Panc1 (cell line): ENCODE measurements around the gene GPR139. TPM values are rescaled to one million over a fixed set of nuclear protein-coding genes. Genes with fewer than 3 reads are reported as not detected.

Source experiments
- ATAC-seq: fragments of 200-7000 bp; cut with Tn5 transposase; 2 replicates; pipeline ENCODE4 v1.9.1; 2020; ENCODE audit warnings: mild to moderate bottlenecking, moderate library complexity
- BruUV-seq: library from RNA; stranded (reverse); fragments of 400-500 nt; replicated peaks from 2 replicates; lab custom pipeline; 2021; lab: Mats Ljungman, UMichigan
- CTCF ChIA-PET: fragments of 300-600 bp; sonication (Branson Sonifier 250); formaldehyde crosslinking; loops from one replicate; lab custom pipeline; 2022; ENCODE audit warnings: antibody characterized with exemption; lab: Charles Lee
- POLR2A ChIA-PET: fragments of 300-600 bp; sonication (Branson Sonifier 250); formaldehyde crosslinking; loops from one replicate; lab custom pipeline; 2022; ENCODE audit warnings: antibody characterized with exemption; lab: Charles Lee
- DNase-seq: peaks from one replicate; pipeline ENCODE4 v3.0.0-alpha.2; 2010; ENCODE audit warnings: low read depth, low spot score
- H3K27ac ChIP-seq: 2 replicates; pipeline ENCODE4 v1.5.1; 2011; ENCODE audit warnings: mild to moderate bottlenecking, low read length, inconsistent platforms
- H3K27me3 ChIP-seq: fragments of 200-500 bp; sonication (Bioruptor generic); 2 replicates; pipeline ENCODE4 v1.6.0; 2014; ENCODE audit warnings: low read length, inconsistent platforms; ENCODE audit not compliant: control insufficient read depth, insufficient read depth
- H3K36me3 ChIP-seq: fragments of 200-500 bp; sonication (Bioruptor generic); 2 replicates; pipeline ENCODE4 v1.5.1; 2014; ENCODE audit warnings: inconsistent platforms, mild to moderate bottlenecking, low read length, moderate library complexity; ENCODE audit not compliant: control insufficient read depth, insufficient read depth
- H3K4me1 ChIP-seq: 2 replicates; pipeline ENCODE4 v1.5.1; 2011; ENCODE audit warnings: inconsistent platforms, mild to moderate bottlenecking, low read length, moderate library complexity; ENCODE audit not compliant: control insufficient read depth, insufficient read depth
- H3K4me3 ChIP-seq, 2 experiments: 2 replicates each; pipeline ENCODE4 v1.5.1; 2011 to 2012; ENCODE audit warnings: low read depth in 2 of 2, low read length in 2 of 2, mild to moderate bottlenecking in 2 of 2, inconsistent platforms in 1 of 2, moderate library complexity in 1 of 2
- H3K9me3 ChIP-seq: fragments of 200-500 bp; sonication (Bioruptor generic); 2 replicates; pipeline ENCODE4 v1.5.1; 2014; ENCODE audit warnings: low read depth, mild to moderate bottlenecking, inconsistent platforms, low read length, moderate library complexity; ENCODE audit not compliant: control insufficient read depth, insufficient read depth
- CTCF ChIP-seq: fragments of 450-650 bp; IDR thresholded peaks from 2 replicates; pipeline ENCODE4 v1.5.1; 2017; ENCODE audit warnings: mild to moderate bottlenecking
- POLR2AphosphoS5 ChIP-seq: IDR thresholded peaks from 2 replicates; pipeline ENCODE4 v1.6.1; 2012; ENCODE audit warnings: mild to moderate bottlenecking, low read depth, low read length, moderate library complexity
- SIN3A ChIP-seq: IDR thresholded peaks from 2 replicates; pipeline ENCODE4 v1.6.1; 2012; ENCODE audit warnings: low read depth, mild to moderate bottlenecking, low read length, moderate library complexity, borderline replicate concordance; ENCODE audit not compliant: insufficient read depth
- TCF7L2 ChIP-seq: IDR thresholded peaks from 2 replicates; pipeline ENCODE4 v1.6.1; 2011; ENCODE audit warnings: mild to moderate bottlenecking, low read depth, low read length, inconsistent platforms
- in situ Hi-C: cut with HindIII; loops from 2 replicates; pipeline ENCODE4 v1.10.0; 2016; ENCODE audit warnings: low sequenced_read_pairs, low pct_unique_long_range_greater_than_20kb
- intact Hi-C: fragments of 100-400 bp; cut with micrococcal nuclease; formaldehyde crosslinking; loops from one replicate; pipeline ENCODE4 v1.10.0; 2022; ENCODE audit not compliant: unreplicated experiment
- total RNA-seq: library from RNA; stranded (reverse); gene quantifications from one replicate; pipeline ENCODE4 v1.2.1, GENCODE V29; 2021; ENCODE audit not compliant: unreplicated experiment
- TF ChIP-seq, protein P1 (sequence below), 2 experiments: IDR thresholded peaks; 2 replicates each; pipeline ENCODE4 v1.6.1; 2011 to 2012; ENCODE audit warnings: low read depth in 2 of 2, control low read depth in 1 of 2, low read length in 1 of 2, mild to moderate bottlenecking in 1 of 2, moderate library complexity in 1 of 2; ENCODE audit not compliant: insufficient read depth in 1 of 2

Gene GPR139
- total RNA-seq, 1 experiment from 2014 or later, result not detected

DNA sequence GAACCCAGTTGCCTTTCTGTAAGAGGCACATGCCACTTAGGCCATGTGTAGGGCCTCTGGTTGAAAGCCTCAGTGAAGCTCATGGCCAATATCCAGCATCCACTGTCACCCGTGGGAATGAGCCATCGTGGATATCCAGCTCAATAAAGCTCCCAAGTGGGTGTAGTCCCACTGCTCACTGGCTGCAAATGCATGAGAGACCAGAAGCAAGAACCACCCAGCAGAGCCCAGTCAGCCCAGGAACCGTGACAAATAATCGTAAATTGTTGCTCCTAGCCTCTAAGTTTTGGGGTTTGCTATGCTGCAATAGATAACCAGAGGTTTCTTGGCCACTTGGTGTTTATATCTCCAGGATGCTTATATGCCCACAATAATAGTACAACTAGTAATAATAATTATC lies 33.7 kb downstream of the GPR139 start:
- in situ Hi-C loops (no loop called here), intact Hi-C loops (no loop called here)
- Histone ChIP-seq H3K4me3 (no peak overlapping the region), H3K4me1 (no peaks in the 10 kb centered on the region), H3K9me3 (no peaks in the 10 kb centered on the region), H3K27me3 (peaks cover 35% of the 10 kb centered on the region), H3K27ac (no peak overlapping the region), H3K36me3 (no peaks in the 10 kb centered on the region)
- TF ChIP-seq SIN3A (no peak), POLR2AphosphoS5 (no peak), CTCF (no peak), TCF7L2 (no peak)
- TF ChIP-seq, protein P1, sequence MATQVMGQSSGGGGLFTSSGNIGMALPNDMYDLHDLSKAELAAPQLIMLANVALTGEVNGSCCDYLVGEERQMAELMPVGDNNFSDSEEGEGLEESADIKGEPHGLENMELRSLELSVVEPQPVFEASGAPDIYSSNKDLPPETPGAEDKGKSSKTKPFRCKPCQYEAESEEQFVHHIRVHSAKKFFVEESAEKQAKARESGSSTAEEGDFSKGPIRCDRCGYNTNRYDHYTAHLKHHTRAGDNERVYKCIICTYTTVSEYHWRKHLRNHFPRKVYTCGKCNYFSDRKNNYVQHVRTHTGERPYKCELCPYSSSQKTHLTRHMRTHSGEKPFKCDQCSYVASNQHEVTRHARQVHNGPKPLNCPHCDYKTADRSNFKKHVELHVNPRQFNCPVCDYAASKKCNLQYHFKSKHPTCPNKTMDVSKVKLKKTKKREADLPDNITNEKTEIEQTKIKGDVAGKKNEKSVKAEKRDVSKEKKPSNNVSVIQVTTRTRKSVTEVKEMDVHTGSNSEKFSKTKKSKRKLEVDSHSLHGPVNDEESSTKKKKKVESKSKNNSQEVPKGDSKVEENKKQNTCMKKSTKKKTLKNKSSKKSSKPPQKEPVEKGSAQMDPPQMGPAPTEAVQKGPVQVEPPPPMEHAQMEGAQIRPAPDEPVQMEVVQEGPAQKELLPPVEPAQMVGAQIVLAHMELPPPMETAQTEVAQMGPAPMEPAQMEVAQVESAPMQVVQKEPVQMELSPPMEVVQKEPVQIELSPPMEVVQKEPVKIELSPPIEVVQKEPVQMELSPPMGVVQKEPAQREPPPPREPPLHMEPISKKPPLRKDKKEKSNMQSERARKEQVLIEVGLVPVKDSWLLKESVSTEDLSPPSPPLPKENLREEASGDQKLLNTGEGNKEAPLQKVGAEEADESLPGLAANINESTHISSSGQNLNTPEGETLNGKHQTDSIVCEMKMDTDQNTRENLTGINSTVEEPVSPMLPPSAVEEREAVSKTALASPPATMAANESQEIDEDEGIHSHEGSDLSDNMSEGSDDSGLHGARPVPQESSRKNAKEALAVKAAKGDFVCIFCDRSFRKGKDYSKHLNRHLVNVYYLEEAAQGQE (IDR thresholded peaks at IDR 0.05; ENCODE audit: insufficient read depth in 1 of 2, low read depth in 2 of 2, low read length in 1 of 2), result no peak
- ChIA-PET CTCF (no interaction called here), POLR2A (no interaction called here)
- no peak for ATAC-seq
- BruUV-seq, result no TSS peak
- DNase-seq, result no peak

- Histone ChIP-seq H3K27ac (no peak overlapping the region), H3K4me1 (no peaks in the 10 kb centered on the region), H3K36me3 (no peaks in the 10 kb centered on the region), H3K9me3 (no peaks in the 10 kb centered on the region), H3K27me3 (peaks cover 23% of the 10 kb centered on the region), H3K4me3 (no peak overlapping the region)
- intact Hi-C loops, result no loop called here
- ATAC-seq, result no peak
- ChIA-PET CTCF (no interaction called here), POLR2A (no interaction called here)
- in situ Hi-C loops, result no loop called here
- DNase-seq, result no peak
- TF ChIP-seq CTCF (no peak), TCF7L2 (no peak), SIN3A (no peak), POLR2AphosphoS5 (no peak)
- TF ChIP-seq, protein P1 (IDR thresholded peaks at IDR 0.05; ENCODE audit: insufficient read depth in 1 of 2, low read depth in 2 of 2, low read length in 1 of 2), result no peak
- BruUV-seq, result no TSS peak
Observed at GRCh38 chr16:20029611-20030010, 44.1 kb downstream of the GPR139 start.
